Measurements from ENCODE around the gene GLCCI1. TPM values are rescaled to one million over a fixed set of nuclear protein-coding genes. Genes with fewer than 3 reads are reported as not detected.

The GLCCI1 gene
- total RNA-seq, 1 experiment from 2014 or later, result 12.9 TPM

GRCh38 chr7:8035647-8036518 is 67.3 kb downstream of the GLCCI1 start:
- H3K27me3 Mint-ChIP-seq (ENCODE audit: unreplicated experiment), result no peaks in the 10 kb centered on the region
- peaks cover 16% of the 10 kb centered on the region for H3K4me1 Mint-ChIP-seq (ENCODE audit: low read depth, unreplicated experiment)
- CTCF ChIA-PET, result interaction anchor here (0.6 to 2.1 kb wide), 15 partner anchors 16 to 619 kb away, joined by 3 to 14 read pairs (median 4); no protein-coding TSS in a partner anchor
- DNase-seq, result no peak
- no peaks in the 10 kb centered on the region for H3K36me3 Mint-ChIP-seq (ENCODE audit: insufficient read depth, unreplicated experiment)
- no peak overlapping the region for H3K4me3 Mint-ChIP-seq (ENCODE audit: low read depth, unreplicated experiment)
- no TSS peak for BruUV-seq (replicated peaks)
- H3K27ac Mint-ChIP-seq (ENCODE audit: unreplicated experiment), result no peak overlapping the region
- intact Hi-C loops (cut with micrococcal nuclease; ENCODE audit: unreplicated experiment), result loop anchor here (1.0 to 10.0 kb wide), 5 partner anchors 65 to 439 kb away; no protein-coding TSS in a partner anchor
- TF ChIP-seq CTCF (IDR thresholded peaks at IDR 0.05; ENCODE audit: unreplicated experiment), result peak; percentile 68
- no peaks in the 10 kb centered on the region for H3K9me3 Mint-ChIP-seq (ENCODE audit: low read depth, unreplicated experiment)

GRCh38 chr7:8037151-8037550 is 68.6 kb downstream of the GLCCI1 start:
- no peaks in the 10 kb centered on the region for H3K9me3 Mint-ChIP-seq (ENCODE audit: low read depth, unreplicated experiment)
- H3K27ac Mint-ChIP-seq (ENCODE audit: unreplicated experiment), result no peak overlapping the region
- H3K27me3 Mint-ChIP-seq (ENCODE audit: unreplicated experiment), result no peaks in the 10 kb centered on the region
- H3K4me1 Mint-ChIP-seq (ENCODE audit: low read depth, unreplicated experiment), result peaks cover 16% of the 10 kb centered on the region
- intact Hi-C loops (cut with micrococcal nuclease; ENCODE audit: unreplicated experiment), result loop anchor here (2.0 to 10.0 kb wide), 3 partner anchors 66 to 440 kb away; no protein-coding TSS in a partner anchor
- H3K4me3 Mint-ChIP-seq (ENCODE audit: low read depth, unreplicated experiment), result no peak overlapping the region
- no peak for TF ChIP-seq CTCF (IDR thresholded peaks at IDR 0.05; ENCODE audit: unreplicated experiment)
- CTCF ChIA-PET, result no interaction called here
- H3K36me3 Mint-ChIP-seq (ENCODE audit: insufficient read depth, unreplicated experiment), result no peaks in the 10 kb centered on the region
- no peak for DNase-seq
- no TSS peak for BruUV-seq (replicated peaks)

GRCh38 chr7:8040768-8041369 is 72.3 kb downstream of the GLCCI1 start:
- no TSS peak for BruUV-seq (replicated peaks)
- Mint-ChIP-seq H3K27ac (ENCODE audit: unreplicated experiment) (no peak overlapping the region), H3K4me1 (ENCODE audit: low read depth, unreplicated experiment) (peaks cover 11% of the 10 kb centered on the region), H3K9me3 (ENCODE audit: low read depth, unreplicated experiment) (no peaks in the 10 kb centered on the region), H3K4me3 (ENCODE audit: low read depth, unreplicated experiment) (no peak overlapping the region), H3K36me3 (ENCODE audit: insufficient read depth, unreplicated experiment) (no peaks in the 10 kb centered on the region), H3K27me3 (ENCODE audit: unreplicated experiment) (no peaks in the 10 kb centered on the region)
- CTCF ChIA-PET, result no interaction called here
- no peak for TF ChIP-seq CTCF (IDR thresholded peaks at IDR 0.05; ENCODE audit: unreplicated experiment)
- DNase-seq, result no peak
- intact Hi-C loops (cut with micrococcal nuclease; ENCODE audit: unreplicated experiment), result loop anchor here (10.0 kb wide), 1 partner anchor 254 kb away; no protein-coding TSS in a partner anchor

GRCh38 chr7:8042796-8043535 is 74.4 kb downstream of the GLCCI1 start:
- CTCF ChIA-PET, result no interaction called here
- intact Hi-C loops (cut with micrococcal nuclease; ENCODE audit: unreplicated experiment), result loop anchor here (10.0 kb wide), 1 partner anchor 252 kb away; no protein-coding TSS in a partner anchor
- H3K27me3 Mint-ChIP-seq (ENCODE audit: unreplicated experiment), result no peaks in the 10 kb centered on the region
- no peaks in the 10 kb centered on the region for H3K36me3 Mint-ChIP-seq (ENCODE audit: insufficient read depth, unreplicated experiment)
- no peaks in the 10 kb centered on the region for H3K9me3 Mint-ChIP-seq (ENCODE audit: low read depth, unreplicated experiment)
- DNase-seq, result no peak
- no peak for TF ChIP-seq CTCF (IDR thresholded peaks at IDR 0.05; ENCODE audit: unreplicated experiment)
- H3K4me3 Mint-ChIP-seq (ENCODE audit: low read depth, unreplicated experiment), result no peak overlapping the region
- no TSS peak for BruUV-seq (replicated peaks)
- H3K27ac Mint-ChIP-seq (ENCODE audit: unreplicated experiment), result no peak overlapping the region
- no peaks in the 10 kb centered on the region for H3K4me1 Mint-ChIP-seq (ENCODE audit: low read depth, unreplicated experiment)

Measured in Calu3 (cell line).